ENCODE measurements around the gene IHH.

The IHH gene

GRCh38 chr2:219095406-219095935 is 34.8 kb upstream of the IHH start:
- H3K36me3 ChIP-seq (ENCODE audit: insufficient read depth, insufficient read length, low read length) = peaks cover 5% of the 10 kb centered on the region
- no peak for DNase-seq (ENCODE audit: low read depth, low spot score)
- H3K27me3 ChIP-seq (ENCODE audit: insufficient read depth, insufficient read length) = no peaks in the 10 kb centered on the region
- TF ChIP-seq YY1 (IDR thresholded peaks at IDR 0.05; ENCODE audit: insufficient read depth, insufficient read length) (no peak), ZNF274 (IDR thresholded peaks at IDR 0.05; ENCODE audit: low read depth, low read length) (no peak), SUZ12 (IDR thresholded peaks at IDR 0.05; ENCODE audit: extremely low read depth, insufficient read depth, insufficient read length) (no peak)
- H3K4me3 ChIP-seq (ENCODE audit: insufficient read length, low read depth) = no peak overlapping the region
- no peaks in the 10 kb centered on the region for H3K4me1 ChIP-seq (ENCODE audit: insufficient read depth, insufficient read length)
- peaks cover 3% of the 10 kb centered on the region; the same call in 1 of the 2 replicates for H3K9me3 ChIP-seq (ENCODE audit: insufficient read depth, low read length)
- no peak overlapping the region for H3K9ac ChIP-seq (ENCODE audit: insufficient read length, low read depth)

- Histone ChIP-seq H3K4me1 (ENCODE audit: insufficient read depth, insufficient read length) (no peaks in the 10 kb centered on the region), H3K9me3 (ENCODE audit: insufficient read depth, low read length) (peaks cover 3% of the 10 kb centered on the region; the same call in 1 of the 2 replicates), H3K4me3 (ENCODE audit: insufficient read length, low read depth) (no peak overlapping the region), H3K36me3 (ENCODE audit: insufficient read depth, insufficient read length, low read length) (peaks cover 5% of the 10 kb centered on the region), H3K27me3 (ENCODE audit: insufficient read depth, insufficient read length) (no peaks in the 10 kb centered on the region), H3K9ac (ENCODE audit: insufficient read length, low read depth) (no peak overlapping the region)
- TF ChIP-seq YY1 (IDR thresholded peaks at IDR 0.05; ENCODE audit: insufficient read depth, insufficient read length) = no peak
- no peak for TF ChIP-seq SUZ12 (IDR thresholded peaks at IDR 0.05; ENCODE audit: extremely low read depth, insufficient read depth, insufficient read length)
- TF ChIP-seq ZNF274 (IDR thresholded peaks at IDR 0.05; ENCODE audit: low read depth, low read length) = no peak
- DNase-seq (ENCODE audit: low read depth, low spot score) = no peak
These were observed 33.5 kb upstream of the IHH start for GRCh38 chr2:219094171-219094570.

GRCh38 chr2:219090436-219091299 is 29.9 kb upstream of the IHH start:
- H3K9ac ChIP-seq (ENCODE audit: insufficient read length, low read depth) = no peak overlapping the region
- TF ChIP-seq YY1 (IDR thresholded peaks at IDR 0.05; ENCODE audit: insufficient read depth, insufficient read length) (no peak), SUZ12 (IDR thresholded peaks at IDR 0.05; ENCODE audit: extremely low read depth, insufficient read depth, insufficient read length) (no peak), ZNF274 (IDR thresholded peaks at IDR 0.05; ENCODE audit: low read depth, low read length) (no peak)
- peaks cover 5% of the 10 kb centered on the region for H3K36me3 ChIP-seq (ENCODE audit: insufficient read depth, insufficient read length, low read length)
- H3K27me3 ChIP-seq (ENCODE audit: insufficient read depth, insufficient read length) = no peaks in the 10 kb centered on the region
- H3K4me1 ChIP-seq (ENCODE audit: insufficient read depth, insufficient read length) = peaks cover 6% of the 10 kb centered on the region
- H3K4me3 ChIP-seq (ENCODE audit: insufficient read length, low read depth) = no peak overlapping the region
- peaks cover 3% of the 10 kb centered on the region; the same call in 1 of the 2 replicates for H3K9me3 ChIP-seq (ENCODE audit: insufficient read depth, low read length)
- DNase-seq (ENCODE audit: low read depth, low spot score) = no peak

- no peak for TF ChIP-seq YY1 (IDR thresholded peaks at IDR 0.05; ENCODE audit: insufficient read depth, insufficient read length)
- TF ChIP-seq ZNF274 (IDR thresholded peaks at IDR 0.05; ENCODE audit: low read depth, low read length) = no peak
- no peak for TF ChIP-seq SUZ12 (IDR thresholded peaks at IDR 0.05; ENCODE audit: extremely low read depth, insufficient read depth, insufficient read length)
- Histone ChIP-seq H3K9ac (ENCODE audit: insufficient read length, low read depth) (no peak overlapping the region), H3K27me3 (ENCODE audit: insufficient read depth, insufficient read length) (no peaks in the 10 kb centered on the region), H3K4me1 (ENCODE audit: insufficient read depth, insufficient read length) (peaks cover 6% of the 10 kb centered on the region), H3K9me3 (ENCODE audit: insufficient read depth, low read length) (peaks cover 3% of the 10 kb centered on the region; the same call in 1 of the 2 replicates), H3K36me3 (ENCODE audit: insufficient read depth, insufficient read length, low read length) (no peaks in the 10 kb centered on the region), H3K4me3 (ENCODE audit: insufficient read length, low read depth) (no peak overlapping the region)
- DNase-seq (ENCODE audit: low read depth, low spot score) = no peak
These were observed 28.6 kb upstream of the IHH start for GRCh38 chr2:219089330-219089729.

GRCh38 chr2:219087848-219088247 is 27.1 kb upstream of the IHH start:
- Histone ChIP-seq H3K9me3 (ENCODE audit: insufficient read depth, low read length) (peaks cover 3% of the 10 kb centered on the region; the same call in 1 of the 2 replicates), H3K9ac (ENCODE audit: insufficient read length, low read depth) (no peak overlapping the region), H3K4me3 (ENCODE audit: insufficient read length, low read depth) (no peak overlapping the region), H3K27me3 (ENCODE audit: insufficient read depth, insufficient read length) (no peaks in the 10 kb centered on the region), H3K4me1 (ENCODE audit: insufficient read depth, insufficient read length) (peaks cover 6% of the 10 kb centered on the region), H3K36me3 (ENCODE audit: insufficient read depth, insufficient read length, low read length) (no peaks in the 10 kb centered on the region)
- no peak for DNase-seq (ENCODE audit: low read depth, low spot score)
- TF ChIP-seq YY1 (IDR thresholded peaks at IDR 0.05; ENCODE audit: insufficient read depth, insufficient read length) = no peak
- TF ChIP-seq ZNF274 (IDR thresholded peaks at IDR 0.05; ENCODE audit: low read depth, low read length) = no peak
- TF ChIP-seq SUZ12 (IDR thresholded peaks at IDR 0.05; ENCODE audit: extremely low read depth, insufficient read depth, insufficient read length) = no peak

GRCh38 chr2:219087361-219087760 is 26.6 kb upstream of the IHH start:
- no peak for DNase-seq (ENCODE audit: low read depth, low spot score)
- peaks cover 3% of the 10 kb centered on the region; the same call in 1 of the 2 replicates for H3K9me3 ChIP-seq (ENCODE audit: insufficient read depth, low read length)
- peaks cover 6% of the 10 kb centered on the region for H3K4me1 ChIP-seq (ENCODE audit: insufficient read depth, insufficient read length)
- TF ChIP-seq ZNF274 (IDR thresholded peaks at IDR 0.05; ENCODE audit: low read depth, low read length) (no peak), YY1 (IDR thresholded peaks at IDR 0.05; ENCODE audit: insufficient read depth, insufficient read length) (no peak), SUZ12 (IDR thresholded peaks at IDR 0.05; ENCODE audit: extremely low read depth, insufficient read depth, insufficient read length) (no peak)
- H3K9ac ChIP-seq (ENCODE audit: insufficient read length, low read depth) = no peak overlapping the region
- H3K4me3 ChIP-seq (ENCODE audit: insufficient read length, low read depth) = no peak overlapping the region
- no peaks in the 10 kb centered on the region for H3K27me3 ChIP-seq (ENCODE audit: insufficient read depth, insufficient read length)
- H3K36me3 ChIP-seq (ENCODE audit: insufficient read depth, insufficient read length, low read length) = no peaks in the 10 kb centered on the region

- H3K4me1 ChIP-seq (ENCODE audit: insufficient read depth, insufficient read length) = peaks cover 6% of the 10 kb centered on the region
- H3K9me3 ChIP-seq (ENCODE audit: insufficient read depth, low read length) = peaks cover 2% of the 10 kb centered on the region; the same call in 1 of the 2 replicates
- no peaks in the 10 kb centered on the region for H3K27me3 ChIP-seq (ENCODE audit: insufficient read depth, insufficient read length)
- no peak for DNase-seq (ENCODE audit: low read depth, low spot score)
- H3K4me3 ChIP-seq (ENCODE audit: insufficient read length, low read depth) = no peak overlapping the region
- H3K36me3 ChIP-seq (ENCODE audit: insufficient read depth, insufficient read length, low read length) = no peaks in the 10 kb centered on the region
- no peak for TF ChIP-seq ZNF274 (IDR thresholded peaks at IDR 0.05; ENCODE audit: low read depth, low read length)
- no peak overlapping the region for H3K9ac ChIP-seq (ENCODE audit: insufficient read length, low read depth)
These were observed 25.5 kb upstream of the IHH start for GRCh38 chr2:219086196-219086595.
